ENCODE results near the gene FAM47E. TPM values are rescaled to one million over a fixed set of nuclear protein-coding genes. Genes with fewer than 3 reads are reported as not detected.

Gene FAM47E
- total RNA-seq, 1 experiment from 2014 or later = 2.0 TPM

DNA sequence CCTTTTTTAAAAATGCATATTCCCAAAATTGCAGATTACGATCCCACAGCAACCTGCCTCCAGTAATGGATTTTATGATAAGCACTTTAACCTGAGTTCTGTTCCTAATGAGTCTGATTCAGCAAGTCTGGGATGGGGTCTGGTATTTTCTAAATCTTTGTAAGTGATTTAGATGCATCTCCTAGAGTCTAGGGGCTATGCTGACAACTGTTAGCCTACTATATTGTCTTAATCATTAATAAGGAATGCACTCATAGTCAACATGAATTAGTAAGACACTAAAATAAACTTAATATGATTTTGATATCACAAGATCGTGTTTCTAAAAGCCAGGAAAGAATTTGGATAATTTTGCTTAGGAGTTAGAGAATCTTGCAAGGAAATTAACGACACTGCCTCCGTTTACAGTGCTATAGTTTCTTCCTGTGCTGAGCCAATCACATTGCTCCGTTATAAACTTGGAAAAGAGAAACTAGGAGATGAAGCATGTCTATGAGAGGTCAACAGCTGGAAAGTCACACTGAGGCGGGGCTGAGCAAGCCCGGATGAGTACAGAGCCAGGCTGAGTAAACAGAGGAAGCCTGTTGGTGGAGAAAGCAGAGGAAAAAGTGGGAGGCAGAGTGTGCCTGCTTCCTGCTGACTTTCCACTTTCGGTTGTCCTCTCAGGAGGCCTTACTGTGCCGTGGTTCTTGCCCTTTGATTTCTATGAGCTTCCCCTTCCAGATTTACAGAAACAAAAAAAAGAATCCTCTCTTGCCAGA, 43.3 kb upstream of the FAM47E start:
- Histone ChIP-seq H3K79me1 (ENCODE audit: insufficient read depth, low read depth, low read length, poor library complexity, severe bottlenecking) (no peaks in the 10 kb centered on the region), H3K23ac (ENCODE audit: insufficient read length, low read depth, low read length) (no peak overlapping the region), H3K9me3 (ENCODE audit: control insufficient read depth, low read depth, low read length) (no peaks in the 10 kb centered on the region), H3K4me2 (ENCODE audit: insufficient read depth, insufficient read length, low read length) (no peak overlapping the region), H4K5ac (ENCODE audit: insufficient read length, low read depth, low read length) (no peak overlapping the region), H3K56ac (ENCODE audit: insufficient read length, low read depth, low read length) (no peak overlapping the region), H2BK20ac (ENCODE audit: low read depth, low read length, poor library complexity, severe bottlenecking) (no peak overlapping the region), H3K4ac (ENCODE audit: low read depth, low read length) (no peak overlapping the region), H3K9ac (ENCODE audit: extremely low read depth, insufficient read length, low read length) (no peak overlapping the region), H3K27ac (ENCODE audit: insufficient read length, low read depth, low read length) (no peak overlapping the region), H2BK15ac (ENCODE audit: low read depth, low read length) (no peak overlapping the region), H3K4me1 (ENCODE audit: insufficient read depth, low read length) (no peaks in the 10 kb centered on the region; the same call in 1 of the 2 replicates), H3T11ph (ENCODE audit: low read length) (no peak overlapping the region), H3K18ac (ENCODE audit: insufficient read length, low read depth, low read length) (no peak overlapping the region), H2AFZ (ENCODE audit: low read length) (no peak overlapping the region), H4K20me1 (ENCODE audit: control insufficient read depth, insufficient read depth, insufficient read length) (no peaks in the 10 kb centered on the region), H2BK120ac (ENCODE audit: low read depth, low read length, poor library complexity, severe bottlenecking) (no peak overlapping the region), H2AK5ac (ENCODE audit: insufficient read length, low read length) (no peak overlapping the region), H2BK12ac (ENCODE audit: insufficient read length, low read depth, low read length) (no peak overlapping the region), H3K79me2 (ENCODE audit: insufficient read depth, low read length) (no peaks in the 10 kb centered on the region; the same call in 1 of the 2 replicates), H3K23me2 (ENCODE audit: insufficient read length, low read depth, low read length, poor library complexity, severe bottlenecking) (peaks cover 4% of the 10 kb centered on the region), H4K8ac (replicated peaks; ENCODE audit: insufficient read length, low read depth, low read length) (no peak overlapping the region), H3K27me3 (ENCODE audit: insufficient read depth, low read length) (no peaks in the 10 kb centered on the region), H4K91ac (ENCODE audit: insufficient read length, low read depth, low read length) (no peak overlapping the region), H3K14ac (ENCODE audit: insufficient read depth, low read length) (no peak overlapping the region), H2BK5ac (ENCODE audit: insufficient read length, low read length) (no peak overlapping the region)
- no peaks in the 10 kb centered on the region for H3K9me3 Mint-ChIP-seq
- TF ChIP-seq, protein P1, sequence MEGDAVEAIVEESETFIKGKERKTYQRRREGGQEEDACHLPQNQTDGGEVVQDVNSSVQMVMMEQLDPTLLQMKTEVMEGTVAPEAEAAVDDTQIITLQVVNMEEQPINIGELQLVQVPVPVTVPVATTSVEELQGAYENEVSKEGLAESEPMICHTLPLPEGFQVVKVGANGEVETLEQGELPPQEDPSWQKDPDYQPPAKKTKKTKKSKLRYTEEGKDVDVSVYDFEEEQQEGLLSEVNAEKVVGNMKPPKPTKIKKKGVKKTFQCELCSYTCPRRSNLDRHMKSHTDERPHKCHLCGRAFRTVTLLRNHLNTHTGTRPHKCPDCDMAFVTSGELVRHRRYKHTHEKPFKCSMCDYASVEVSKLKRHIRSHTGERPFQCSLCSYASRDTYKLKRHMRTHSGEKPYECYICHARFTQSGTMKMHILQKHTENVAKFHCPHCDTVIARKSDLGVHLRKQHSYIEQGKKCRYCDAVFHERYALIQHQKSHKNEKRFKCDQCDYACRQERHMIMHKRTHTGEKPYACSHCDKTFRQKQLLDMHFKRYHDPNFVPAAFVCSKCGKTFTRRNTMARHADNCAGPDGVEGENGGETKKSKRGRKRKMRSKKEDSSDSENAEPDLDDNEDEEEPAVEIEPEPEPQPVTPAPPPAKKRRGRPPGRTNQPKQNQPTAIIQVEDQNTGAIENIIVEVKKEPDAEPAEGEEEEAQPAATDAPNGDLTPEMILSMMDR (conservative IDR thresholded peaks at IDR 0.05) = no peak
- no peak for DNase-seq
- no peak overlapping the region for H3K4me3 Mint-ChIP-seq
- no peaks in the 10 kb centered on the region; a peak in 1 of 7 replicates for H3K36me3 Mint-ChIP-seq (ENCODE audit: insufficient read depth in 1 of 3, low read depth in 3 of 3)
- no peaks in the 10 kb centered on the region for H3K27me3 Mint-ChIP-seq (ENCODE audit: low read depth)
- peaks cover 23% of the 10 kb centered on the region in 2 experiments for H3K4me1 Mint-ChIP-seq
- no CpG with 5 or more reads among the region's 9 CpGs for WGBS (ENCODE audit: extremely low coverage, insufficient read length, low lambda C conversion rate)
- peak overlapping the region in 1 of 3 experiments; percentile 16; a peak in 2 of 7 replicates for H3K27ac Mint-ChIP-seq

Measured in H9 (cell line).